Testis (tissue), 3 donors: ENCODE results near the gene CDKAL1. TPM values are rescaled to one million over a fixed set of nuclear protein-coding genes. Genes with fewer than 3 reads are reported as not detected.

Experiments used
- DNase-seq: peaks from one replicate; pipeline ENCODE4 v3.0.0-alpha.2; 2019
- H3K27ac ChIP-seq, 2 donors: fragments of 200-600 bp; sonication (generic); one replicate each; pipeline ENCODE4 v1.5.1; 2019
- H3K27me3 ChIP-seq: fragments of 200-600 bp; sonication (generic); one replicate; pipeline ENCODE4 v1.5.1; 2019
- H3K36me3 ChIP-seq: fragments of 200-600 bp; sonication (generic); one replicate; pipeline ENCODE4 v1.5.1; 2017; ENCODE audit warnings: low read depth; ENCODE audit errors: missing control alignments
- H3K4me1 ChIP-seq: fragments of 200-600 bp; sonication (generic); one replicate; pipeline ENCODE4 v1.5.1; 2019
- H3K4me3 ChIP-seq, 2 donors: fragments of 200-600 bp; sonication (generic); one replicate each; pipeline ENCODE4 v1.5.1; 2017 to 2019
- H3K9me3 ChIP-seq: fragments of 200-600 bp; sonication (generic); one replicate; pipeline ENCODE4 v1.5.1; 2017
- CTCF ChIP-seq, 3 experiments: fragments of 450-650 bp in 2 of 3; fragments of 200-600 bp in 1 of 3; sonication (generic) in 1 of 3; IDR thresholded peaks; one replicate each; pipeline ENCODE4 v1.5.1; 2016 to 2019; ENCODE audit warnings: antibody characterized with exemption in 3 of 3, mild to moderate bottlenecking in 2 of 3, moderate library complexity in 1 of 3
- POLR2A ChIP-seq: fragments of 450-650 bp; IDR thresholded peaks from one replicate; pipeline ENCODE4 v1.6.1; 2017; ENCODE audit warnings: antibody characterized with exemption, mild to moderate bottlenecking, moderate library complexity
- WGBS, 2 donors: methylation state at CpG; one replicate each; pipeline ENCODE4 v1.1.5; 2018; 5-methylcytosine and 5-hydroxymethylcytosine counted together
- intact Hi-C: fragments of 100-400 bp; cut with DNase I; formaldehyde crosslinking; loops from one replicate; pipeline ENCODE4 v1.15.1; 2023; ENCODE audit warnings: low total_unique reads
- polyA plus RNA-seq: library from polyadenylated mRNA; stranded (reverse); fragments of 350-450 nt; fragmentation: Illumina TruSeq; extraction: RNeasy Lipid Tissue Mini Kit (QIAGEN cat#74804); gene quantifications from one replicate; pipeline ENCODE4 v1.2.3, GENCODE V29; 2014; ENCODE audit warnings: low read depth, low replicate concordance; ENCODE audit not compliant: insufficient read depth
- total RNA-seq, 2 donors: library from RNA; depleted of rRNA; stranded (reverse); fragments of >200 nt; gene quantifications; one replicate each; pipeline ENCODE4 v1.2.3, GENCODE V29; 2016

CDKAL1 gene
- total and polyA plus RNA-seq, 3 donors from 2014 or later: 11.1 to 18.5 (median 16.1) TPM

- Histone ChIP-seq H3K27ac (no peak overlapping the region), H3K9me3 (no peaks in the 10 kb centered on the region), H3K27me3 (no peaks in the 10 kb centered on the region), H3K4me1 (no peaks in the 10 kb centered on the region), H3K4me3 (no peak overlapping the region), H3K36me3 (no peaks in the 10 kb centered on the region)
- DNase-seq: no peak
- TF ChIP-seq POLR2A (no peak), CTCF (IDR thresholded peaks at IDR 0.05) (no peak)
- intact Hi-C loops: no loop called here
- 92 to 94% methylated on average over 4 of the region's 4 CpGs for WGBS, 2 donors
These were observed 372.7 kb downstream of the CDKAL1 start for GRCh38 chr6:20906945-20907344.

- Histone ChIP-seq H3K9me3 (no peaks in the 10 kb centered on the region), H3K4me3 (no peak overlapping the region), H3K27ac (no peak overlapping the region), H3K27me3 (no peaks in the 10 kb centered on the region), H3K4me1 (no peaks in the 10 kb centered on the region), H3K36me3 (no peaks in the 10 kb centered on the region)
- 80 to 85% methylated on average over 7 of the region's 7 CpGs for WGBS, 2 donors
- intact Hi-C loops: no loop called here
- no peak for TF ChIP-seq POLR2A
- TF ChIP-seq CTCF (IDR thresholded peaks at IDR 0.05): no peak
- DNase-seq: no peak
These were observed 373.3 kb downstream of the CDKAL1 start for GRCh38 chr6:20907486-20908071.

GRCh38 chr6:20909621-20910020 lies 375.4 kb downstream of the CDKAL1 start:
- 72 to 84% methylated on average over 2 of the region's 2 CpGs for WGBS, 2 donors
- intact Hi-C loops: no loop called here
- no peak for DNase-seq

GRCh38 chr6:20911712-20912111 lies 377.5 kb downstream of the CDKAL1 start:
- WGBS, 2 donors: 50 to 63% methylated on average over 1 of the region's 1 CpG
- intact Hi-C loops: no loop called here
- no peak for TF ChIP-seq POLR2A
- no peak for TF ChIP-seq CTCF (IDR thresholded peaks at IDR 0.05)
- no peak for DNase-seq
- Histone ChIP-seq H3K9me3 (no peaks in the 10 kb centered on the region), H3K27me3 (no peaks in the 10 kb centered on the region), H3K36me3 (no peaks in the 10 kb centered on the region), H3K27ac (no peak overlapping the region), H3K4me1 (no peaks in the 10 kb centered on the region), H3K4me3 (no peak overlapping the region)

More at GRCh38 chr6:20909621-20910020, 375.4 kb downstream of the CDKAL1 start:
- TF ChIP-seq POLR2A (no peak), CTCF (IDR thresholded peaks at IDR 0.05) (no peak)
- H3K4me1 ChIP-seq: no peaks in the 10 kb centered on the region
- H3K27ac ChIP-seq: no peak overlapping the region
- H3K27me3 ChIP-seq: no peaks in the 10 kb centered on the region
- no peaks in the 10 kb centered on the region for H3K9me3 ChIP-seq
- H3K36me3 ChIP-seq: no peaks in the 10 kb centered on the region
- H3K4me3 ChIP-seq: no peak overlapping the region

GRCh38 chr6:20915156-20915555 lies 380.9 kb downstream of the CDKAL1 start:
- H3K27me3 ChIP-seq: no peaks in the 10 kb centered on the region
- H3K4me1 ChIP-seq: no peaks in the 10 kb centered on the region
- no peak for TF ChIP-seq POLR2A
- no peak for TF ChIP-seq CTCF (IDR thresholded peaks at IDR 0.05)
- no peaks in the 10 kb centered on the region for H3K36me3 ChIP-seq
- 88 to 100% methylated on average over 1 of the region's 1 CpG for WGBS, 2 donors
- H3K4me3 ChIP-seq: no peak overlapping the region
- H3K9me3 ChIP-seq: no peaks in the 10 kb centered on the region
- DNase-seq: no peak
- intact Hi-C loops: no loop called here
- H3K27ac ChIP-seq: no peak overlapping the region
